ENCODE data around the gene BCKDHB. TPM values are rescaled to one million over a fixed set of nuclear protein-coding genes. Genes with fewer than 3 reads are reported as not detected.

Gene BCKDHB
- total and polyA plus RNA-seq, 2 experiments from 2014 or later = 32.1 to 42.7 TPM

DNA sequence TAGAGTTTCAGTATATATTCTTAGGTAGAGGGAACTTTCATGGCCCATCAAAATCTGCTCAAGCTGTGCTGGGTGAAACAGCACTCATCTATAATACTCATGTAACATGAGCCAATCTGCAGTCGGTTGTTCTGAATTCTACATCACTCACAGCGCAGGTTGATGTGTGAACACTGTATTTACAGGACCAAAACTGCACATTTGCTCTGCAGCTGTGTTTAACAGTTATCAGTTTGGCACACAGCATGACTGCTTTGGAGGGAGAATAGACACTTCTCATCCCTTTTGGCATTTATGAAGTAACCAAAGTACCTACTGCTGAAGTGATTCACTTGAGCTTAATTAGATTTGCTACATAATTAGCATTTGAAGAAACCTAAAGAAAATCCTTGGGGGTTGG is 225.1 kb downstream of the BCKDHB start:
- DNase-seq (ENCODE audit: low spot score) (no peak), ATAC-seq (peak; percentile 55)
- Mint-ChIP-seq H3K4me1 (peaks cover 84% of the 10 kb centered on the region), H3K27ac (peak overlapping the region; percentile 3; the same call in 1 of the 2 replicates), H3K27me3 (ENCODE audit: insufficient read depth, low read depth, poor library complexity) (peaks cover 2% of the 10 kb centered on the region), H3K4me3 (peak overlapping the region; percentile 42), H3K9me3 (no peaks in the 10 kb centered on the region), H3K36me3 (ENCODE audit: low read depth) (no peaks in the 10 kb centered on the region)
- TF ChIP-seq NANOG (IDR thresholded peaks at IDR 0.05; ENCODE audit: borderline replicate concordance) = peak; percentile 33; the same call in 1 of the 2 replicates
- no peak for TF ChIP-seq STAT1 (IDR thresholded peaks at IDR 0.05; ENCODE audit: unreplicated experiment)
- TF ChIP-seq EZH2phosphoT487 (IDR thresholded peaks at IDR 0.05; ENCODE audit: unreplicated experiment) = no peak
- no peaks in the 10 kb centered on the region for H3K9me2 ChIP-seq (ENCODE audit: insufficient read depth)
- H4K20me1 ChIP-seq (replicated peaks; ENCODE audit: insufficient read depth) = no peaks in the 10 kb centered on the region
- no peaks in the 10 kb centered on the region for H3K79me2 ChIP-seq (replicated peaks; ENCODE audit: insufficient read depth)
- 0 out of 2 replicates have a peak, but pooled peaks cover 3% of the 10 kb centered on the region for H3F3A ChIP-seq (replicated peaks; ENCODE audit: low read depth)
- H3K4me3 ChIP-seq = peak overlapping the region; percentile 46
- H3K27me3 ChIP-seq (ENCODE audit: insufficient read depth) = no peaks in the 10 kb centered on the region
- no peaks in the 10 kb centered on the region for H3K36me3 ChIP-seq (ENCODE audit: insufficient read depth)
- peaks cover 93% of the 10 kb centered on the region for H3K4me1 ChIP-seq (ENCODE audit: insufficient read depth)
- peak overlapping the region; percentile 77 for H3K4me2 ChIP-seq
- no peak overlapping the region for H2AFZ ChIP-seq
- peak overlapping the region; percentile 58 for H3K27ac ChIP-seq (ENCODE audit: low read depth)

DNA sequence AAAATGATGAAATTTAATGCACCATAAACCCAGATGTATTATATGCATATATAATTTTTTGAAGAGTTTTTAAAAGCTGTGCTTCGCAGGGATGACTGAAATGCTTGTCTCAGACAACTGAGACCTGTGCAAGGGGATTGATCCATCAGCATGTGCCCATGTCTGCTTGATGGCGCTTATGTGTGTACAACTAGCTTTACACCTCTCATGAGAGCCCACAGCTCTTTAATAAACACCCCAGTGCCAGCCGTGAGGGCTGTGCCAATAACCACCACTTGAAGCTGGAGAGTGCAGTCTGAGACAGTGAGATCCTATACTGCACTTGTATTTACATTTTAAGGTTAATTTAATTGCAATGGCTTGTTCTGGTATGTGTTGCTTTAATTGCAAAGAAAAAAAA is 225.5 kb downstream of the BCKDHB start:
- no peak overlapping the region for H2AFZ ChIP-seq
- H3K4me1 Mint-ChIP-seq = peaks cover 84% of the 10 kb centered on the region
- H3K27me3 ChIP-seq (ENCODE audit: insufficient read depth) = no peaks in the 10 kb centered on the region
- no peak for DNase-seq (ENCODE audit: low spot score)
- no peaks in the 10 kb centered on the region for H3K79me2 ChIP-seq (replicated peaks; ENCODE audit: insufficient read depth)
- H4K20me1 ChIP-seq (replicated peaks; ENCODE audit: insufficient read depth) = no peaks in the 10 kb centered on the region
- H3K4me3 Mint-ChIP-seq = peak overlapping the region; percentile 42; the same call in 1 of the 3 replicates
- peaks cover 96% of the 10 kb centered on the region for H3K4me1 ChIP-seq (ENCODE audit: insufficient read depth)
- no peaks in the 10 kb centered on the region for H3K9me3 Mint-ChIP-seq
- ATAC-seq = peak; percentile 49
- H3K4me2 ChIP-seq = peak overlapping the region; percentile 77
- H3K27ac ChIP-seq (ENCODE audit: low read depth) = peak overlapping the region; percentile 58; the same call in 1 of the 2 replicates
- no peaks in the 10 kb centered on the region for H3K36me3 Mint-ChIP-seq (ENCODE audit: low read depth)
- peaks cover 2% of the 10 kb centered on the region for H3K27me3 Mint-ChIP-seq (ENCODE audit: insufficient read depth, low read depth, poor library complexity)
- 0 out of 2 replicates have a peak, but pooled peaks cover 3% of the 10 kb centered on the region for H3F3A ChIP-seq (replicated peaks; ENCODE audit: low read depth)
- peak overlapping the region; percentile 46; the same call in 1 of the 2 replicates for H3K4me3 ChIP-seq
- H3K9me2 ChIP-seq (ENCODE audit: insufficient read depth) = no peaks in the 10 kb centered on the region
- TF ChIP-seq, protein P1, sequence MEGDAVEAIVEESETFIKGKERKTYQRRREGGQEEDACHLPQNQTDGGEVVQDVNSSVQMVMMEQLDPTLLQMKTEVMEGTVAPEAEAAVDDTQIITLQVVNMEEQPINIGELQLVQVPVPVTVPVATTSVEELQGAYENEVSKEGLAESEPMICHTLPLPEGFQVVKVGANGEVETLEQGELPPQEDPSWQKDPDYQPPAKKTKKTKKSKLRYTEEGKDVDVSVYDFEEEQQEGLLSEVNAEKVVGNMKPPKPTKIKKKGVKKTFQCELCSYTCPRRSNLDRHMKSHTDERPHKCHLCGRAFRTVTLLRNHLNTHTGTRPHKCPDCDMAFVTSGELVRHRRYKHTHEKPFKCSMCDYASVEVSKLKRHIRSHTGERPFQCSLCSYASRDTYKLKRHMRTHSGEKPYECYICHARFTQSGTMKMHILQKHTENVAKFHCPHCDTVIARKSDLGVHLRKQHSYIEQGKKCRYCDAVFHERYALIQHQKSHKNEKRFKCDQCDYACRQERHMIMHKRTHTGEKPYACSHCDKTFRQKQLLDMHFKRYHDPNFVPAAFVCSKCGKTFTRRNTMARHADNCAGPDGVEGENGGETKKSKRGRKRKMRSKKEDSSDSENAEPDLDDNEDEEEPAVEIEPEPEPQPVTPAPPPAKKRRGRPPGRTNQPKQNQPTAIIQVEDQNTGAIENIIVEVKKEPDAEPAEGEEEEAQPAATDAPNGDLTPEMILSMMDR (conservative IDR thresholded peaks at IDR 0.05; ENCODE audit: low read depth in 2 of 2) = no peak
- no peak for TF ChIP-seq POLR2AphosphoS5 (IDR thresholded peaks at IDR 0.05; ENCODE audit: low read depth)
- TF ChIP-seq, protein P2, sequence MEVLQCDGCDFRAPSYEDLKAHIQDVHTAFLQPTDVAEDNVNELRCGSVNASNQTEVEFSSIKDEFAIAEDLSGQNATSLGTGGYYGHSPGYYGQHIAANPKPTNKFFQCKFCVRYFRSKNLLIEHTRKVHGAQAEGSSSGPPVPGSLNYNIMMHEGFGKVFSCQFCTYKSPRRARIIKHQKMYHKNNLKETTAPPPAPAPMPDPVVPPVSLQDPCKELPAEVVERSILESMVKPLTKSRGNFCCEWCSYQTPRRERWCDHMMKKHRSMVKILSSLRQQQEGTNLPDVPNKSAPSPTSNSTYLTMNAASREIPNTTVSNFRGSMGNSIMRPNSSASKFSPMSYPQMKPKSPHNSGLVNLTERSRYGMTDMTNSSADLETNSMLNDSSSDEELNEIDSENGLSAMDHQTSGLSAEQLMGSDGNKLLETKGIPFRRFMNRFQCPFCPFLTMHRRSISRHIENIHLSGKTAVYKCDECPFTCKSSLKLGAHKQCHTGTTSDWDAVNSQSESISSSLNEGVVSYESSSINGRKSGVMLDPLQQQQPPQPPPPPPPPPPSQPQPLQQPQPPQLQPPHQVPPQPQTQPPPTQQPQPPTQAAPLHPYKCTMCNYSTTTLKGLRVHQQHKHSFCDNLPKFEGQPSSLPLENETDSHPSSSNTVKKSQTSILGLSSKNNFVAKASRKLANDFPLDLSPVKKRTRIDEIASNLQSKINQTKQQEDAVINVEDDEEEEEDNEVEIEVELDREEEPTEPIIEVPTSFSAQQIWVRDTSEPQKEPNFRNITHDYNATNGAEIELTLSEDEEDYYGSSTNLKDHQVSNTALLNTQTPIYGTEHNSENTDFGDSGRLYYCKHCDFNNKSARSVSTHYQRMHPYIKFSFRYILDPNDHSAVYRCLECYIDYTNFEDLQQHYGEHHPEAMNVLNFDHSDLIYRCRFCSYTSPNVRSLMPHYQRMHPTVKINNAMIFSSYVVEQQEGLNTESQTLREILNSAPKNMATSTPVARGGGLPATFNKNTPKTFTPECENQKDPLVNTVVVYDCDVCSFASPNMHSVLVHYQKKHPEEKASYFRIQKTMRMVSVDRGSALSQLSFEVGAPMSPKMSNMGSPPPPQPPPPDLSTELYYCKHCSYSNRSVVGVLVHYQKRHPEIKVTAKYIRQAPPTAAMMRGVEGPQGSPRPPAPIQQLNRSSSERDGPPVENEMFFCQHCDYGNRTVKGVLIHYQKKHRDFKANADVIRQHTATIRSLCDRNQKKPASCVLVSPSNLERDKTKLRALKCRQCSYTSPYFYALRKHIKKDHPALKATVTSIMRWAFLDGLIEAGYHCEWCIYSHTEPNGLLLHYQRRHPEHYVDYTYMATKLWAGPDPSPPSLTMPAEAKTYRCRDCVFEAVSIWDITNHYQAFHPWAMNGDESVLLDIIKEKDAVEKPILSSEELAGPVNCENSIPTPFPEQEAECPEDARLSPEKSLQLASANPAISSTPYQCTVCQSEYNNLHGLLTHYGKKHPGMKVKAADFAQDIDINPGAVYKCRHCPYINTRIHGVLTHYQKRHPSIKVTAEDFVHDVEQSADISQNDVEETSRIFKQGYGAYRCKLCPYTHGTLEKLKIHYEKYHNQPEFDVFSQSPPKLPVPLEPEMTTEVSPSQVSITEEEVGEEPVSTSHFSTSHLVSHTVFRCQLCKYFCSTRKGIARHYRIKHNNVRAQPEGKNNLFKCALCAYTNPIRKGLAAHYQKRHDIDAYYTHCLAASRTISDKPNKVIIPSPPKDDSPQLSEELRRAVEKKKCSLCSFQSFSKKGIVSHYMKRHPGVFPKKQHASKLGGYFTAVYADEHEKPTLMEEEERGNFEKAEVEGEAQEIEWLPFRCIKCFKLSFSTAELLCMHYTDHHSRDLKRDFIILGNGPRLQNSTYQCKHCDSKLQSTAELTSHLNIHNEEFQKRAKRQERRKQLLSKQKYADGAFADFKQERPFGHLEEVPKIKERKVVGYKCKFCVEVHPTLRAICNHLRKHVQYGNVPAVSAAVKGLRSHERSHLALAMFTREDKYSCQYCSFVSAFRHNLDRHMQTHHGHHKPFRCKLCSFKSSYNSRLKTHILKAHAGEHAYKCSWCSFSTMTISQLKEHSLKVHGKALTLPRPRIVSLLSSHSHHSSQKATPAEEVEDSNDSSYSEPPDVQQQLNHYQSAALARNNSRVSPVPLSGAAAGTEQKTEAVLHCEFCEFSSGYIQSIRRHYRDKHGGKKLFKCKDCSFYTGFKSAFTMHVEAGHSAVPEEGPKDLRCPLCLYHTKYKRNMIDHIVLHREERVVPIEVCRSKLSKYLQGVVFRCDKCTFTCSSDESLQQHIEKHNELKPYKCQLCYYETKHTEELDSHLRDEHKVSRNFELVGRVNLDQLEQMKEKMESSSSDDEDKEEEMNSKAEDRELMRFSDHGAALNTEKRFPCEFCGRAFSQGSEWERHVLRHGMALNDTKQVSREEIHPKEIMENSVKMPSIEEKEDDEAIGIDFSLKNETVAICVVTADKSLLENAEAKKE (CRISPR knock-in tag; IDR thresholded peaks at IDR 0.05) = no peak
- TF ChIP-seq JUNB (IDR thresholded peaks at IDR 0.05; ENCODE audit: unreplicated experiment) = no peak
- no peak for TF ChIP-seq ZNF114 (CRISPR knock-in tag; IDR thresholded peaks at IDR 0.05)
- TF ChIP-seq, protein P3, sequence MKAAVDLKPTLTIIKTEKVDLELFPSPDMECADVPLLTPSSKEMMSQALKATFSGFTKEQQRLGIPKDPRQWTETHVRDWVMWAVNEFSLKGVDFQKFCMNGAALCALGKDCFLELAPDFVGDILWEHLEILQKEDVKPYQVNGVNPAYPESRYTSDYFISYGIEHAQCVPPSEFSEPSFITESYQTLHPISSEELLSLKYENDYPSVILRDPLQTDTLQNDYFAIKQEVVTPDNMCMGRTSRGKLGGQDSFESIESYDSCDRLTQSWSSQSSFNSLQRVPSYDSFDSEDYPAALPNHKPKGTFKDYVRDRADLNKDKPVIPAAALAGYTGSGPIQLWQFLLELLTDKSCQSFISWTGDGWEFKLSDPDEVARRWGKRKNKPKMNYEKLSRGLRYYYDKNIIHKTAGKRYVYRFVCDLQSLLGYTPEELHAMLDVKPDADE (IDR thresholded peaks at IDR 0.05) = no peak
- no peak for TF ChIP-seq EZH2 (IDR thresholded peaks at IDR 0.05; ENCODE audit: low read depth, unreplicated experiment)
- peak overlapping the region; percentile 87; the same call in 1 of the 2 replicates for H3K27ac Mint-ChIP-seq
- no peaks in the 10 kb centered on the region for H3K36me3 ChIP-seq (ENCODE audit: insufficient read depth)
